ENCODE data around the gene RUNX2.

The RUNX2 gene

DNA sequence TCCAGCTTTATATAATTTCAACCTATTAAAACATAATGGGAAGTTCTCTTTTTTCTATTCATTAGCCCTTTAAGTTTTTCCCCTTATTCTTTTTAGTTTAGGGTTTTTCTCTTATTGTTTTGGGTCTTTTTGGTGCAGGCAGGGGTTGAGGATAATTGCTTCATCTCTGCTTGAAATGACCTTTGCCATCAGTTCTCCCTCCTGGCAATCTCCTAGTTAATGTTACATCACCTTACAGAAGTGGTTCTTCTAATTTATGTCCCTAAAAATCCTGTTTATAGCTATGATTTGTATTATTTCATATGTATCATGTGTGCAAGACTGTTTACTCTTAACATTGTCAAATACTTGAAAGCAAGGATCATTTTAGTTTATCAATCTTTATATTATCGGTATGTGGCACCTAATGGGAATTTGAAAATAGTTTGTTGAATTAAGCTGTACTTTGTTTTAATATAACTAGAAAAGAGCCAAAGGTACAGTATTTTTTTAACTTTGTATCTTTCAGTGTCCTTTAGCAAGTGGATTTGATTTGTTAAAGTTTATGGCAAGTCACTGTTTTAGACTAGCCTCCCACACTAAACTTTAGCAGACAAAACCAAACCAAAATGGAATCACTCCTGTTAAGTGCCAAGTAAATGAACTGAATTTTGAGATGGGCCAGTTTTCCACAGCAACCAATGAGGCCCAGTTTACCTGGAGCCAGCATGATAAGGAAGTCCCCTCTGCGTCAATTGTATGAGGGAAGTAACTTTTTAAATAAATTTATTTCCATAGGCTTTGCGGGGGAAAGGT is 26.6 kb upstream of the RUNX2 start:
- TF ChIP-seq Cebpa-rat (IDR thresholded peaks at IDR 0.05): no peak
- H3K27me3 ChIP-seq: no peaks in the 10 kb centered on the region
- no peaks in the 10 kb centered on the region for H3K4me1 ChIP-seq
- peaks cover 12% of the 10 kb centered on the region for H3K9me3 ChIP-seq
- H3K4me3 ChIP-seq: no peak overlapping the region
- no peak overlapping the region for H3K9ac ChIP-seq
- H3K36me3 ChIP-seq: no peaks in the 10 kb centered on the region
- H4K20me1 ChIP-seq: no peaks in the 10 kb centered on the region
- no peak overlapping the region for H3K4me2 ChIP-seq
- no peak overlapping the region for H3K27ac ChIP-seq

- no peak for TF ChIP-seq Cebpa-rat (IDR thresholded peaks at IDR 0.05)
- Histone ChIP-seq H3K4me3 (no peak overlapping the region), H3K27me3 (no peaks in the 10 kb centered on the region), H3K9ac (no peak overlapping the region), H3K36me3 (no peaks in the 10 kb centered on the region), H3K9me3 (peaks cover 22% of the 10 kb centered on the region), H3K27ac (no peak overlapping the region), H3K4me1 (no peaks in the 10 kb centered on the region), H3K4me2 (no peak overlapping the region), H4K20me1 (no peaks in the 10 kb centered on the region)
These were observed 25.3 kb upstream of the RUNX2 start for GRCh38 chr6:45302832-45303231.

GRCh38 chr6:45305546-45305945 is 22.6 kb upstream of the RUNX2 start:
- peaks cover 25% of the 10 kb centered on the region for H3K9me3 ChIP-seq
- H3K4me2 ChIP-seq: no peak overlapping the region
- no peak for TF ChIP-seq Cebpa-rat (IDR thresholded peaks at IDR 0.05)
- no peaks in the 10 kb centered on the region for H3K36me3 ChIP-seq
- H3K9ac ChIP-seq: no peak overlapping the region
- no peaks in the 10 kb centered on the region for H4K20me1 ChIP-seq
- no peaks in the 10 kb centered on the region for H3K27me3 ChIP-seq
- peaks cover 18% of the 10 kb centered on the region for H3K4me1 ChIP-seq
- no peak overlapping the region for H3K27ac ChIP-seq
- no peak overlapping the region for H3K4me3 ChIP-seq

- Histone ChIP-seq H3K4me1 (peaks cover 47% of the 10 kb centered on the region), H3K9me3 (peaks cover 34% of the 10 kb centered on the region), H3K27ac (peak overlapping the region; percentile 81), H3K27me3 (no peaks in the 10 kb centered on the region), H3K36me3 (no peaks in the 10 kb centered on the region), H3K4me2 (peak overlapping the region; percentile 76), H3K4me3 (peak overlapping the region; percentile 43), H3K9ac (peak overlapping the region; percentile 63; the same call in 1 of the 2 replicates), H4K20me1 (no peaks in the 10 kb centered on the region)
- TF ChIP-seq Cebpa-rat (IDR thresholded peaks at IDR 0.05): no peak
These were observed 17.9 kb upstream of the RUNX2 start for GRCh38 chr6:45310118-45310788.

GRCh38 chr6:45314146-45314545 is 14.0 kb upstream of the RUNX2 start:
- Histone ChIP-seq H3K27me3 (no peaks in the 10 kb centered on the region), H3K9ac (no peak overlapping the region), H3K9me3 (peaks cover 18% of the 10 kb centered on the region; the same call in 1 of the 2 replicates), H3K4me2 (no peak overlapping the region), H3K27ac (no peak overlapping the region), H3K4me1 (peaks cover 43% of the 10 kb centered on the region), H3K36me3 (no peaks in the 10 kb centered on the region), H4K20me1 (no peaks in the 10 kb centered on the region), H3K4me3 (no peak overlapping the region)
- no peak for TF ChIP-seq Cebpa-rat (IDR thresholded peaks at IDR 0.05)

DNA sequence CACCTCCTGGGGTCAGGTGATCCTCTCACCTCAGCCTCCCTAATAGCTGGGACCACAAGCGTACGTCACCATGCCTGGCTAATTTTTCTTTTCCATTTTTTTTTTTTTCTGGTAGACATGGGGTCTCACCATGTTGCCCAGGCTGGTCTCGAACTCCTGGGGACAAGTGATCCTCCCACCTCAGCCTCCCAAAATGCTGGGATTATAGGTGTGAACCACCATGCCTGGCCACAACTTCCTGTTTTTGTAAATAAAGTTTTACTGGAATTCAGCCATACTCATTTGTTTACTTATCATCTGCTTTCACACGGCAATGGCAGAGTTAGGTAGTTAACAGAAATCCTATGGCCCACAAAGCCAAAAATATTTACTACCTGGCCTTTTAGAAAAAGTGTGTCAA is 7.8 kb upstream of the RUNX2 start:
- H3K36me3 ChIP-seq: no peaks in the 10 kb centered on the region
- no peak for TF ChIP-seq Cebpa-rat (IDR thresholded peaks at IDR 0.05)
- H3K27me3 ChIP-seq: no peaks in the 10 kb centered on the region

GRCh38 chr6:45323656-45324224 is 4.4 kb upstream of the RUNX2 start:
- Histone ChIP-seq H3K27ac (no peak overlapping the region), H3K9ac (no peak overlapping the region), H3K27me3 (no peaks in the 10 kb centered on the region), H3K4me2 (peak overlapping the region; percentile 32), H3K36me3 (no peaks in the 10 kb centered on the region), H3K4me3 (no peak overlapping the region), H4K20me1 (no peaks in the 10 kb centered on the region), H3K4me1 (peaks cover 5% of the 10 kb centered on the region), H3K9me3 (no peaks in the 10 kb centered on the region)
- no peak for TF ChIP-seq Cebpa-rat (IDR thresholded peaks at IDR 0.05)

More for the DNA sequence above, 7.8 kb upstream of the RUNX2 start:
- Histone ChIP-seq H3K4me1 (peaks cover 5% of the 10 kb centered on the region), H3K4me2 (no peak overlapping the region), H3K27ac (no peak overlapping the region), H4K20me1 (no peaks in the 10 kb centered on the region), H3K9me3 (peaks cover 9% of the 10 kb centered on the region; the same call in 1 of the 2 replicates), H3K4me3 (no peak overlapping the region), H3K9ac (no peak overlapping the region)

DNA sequence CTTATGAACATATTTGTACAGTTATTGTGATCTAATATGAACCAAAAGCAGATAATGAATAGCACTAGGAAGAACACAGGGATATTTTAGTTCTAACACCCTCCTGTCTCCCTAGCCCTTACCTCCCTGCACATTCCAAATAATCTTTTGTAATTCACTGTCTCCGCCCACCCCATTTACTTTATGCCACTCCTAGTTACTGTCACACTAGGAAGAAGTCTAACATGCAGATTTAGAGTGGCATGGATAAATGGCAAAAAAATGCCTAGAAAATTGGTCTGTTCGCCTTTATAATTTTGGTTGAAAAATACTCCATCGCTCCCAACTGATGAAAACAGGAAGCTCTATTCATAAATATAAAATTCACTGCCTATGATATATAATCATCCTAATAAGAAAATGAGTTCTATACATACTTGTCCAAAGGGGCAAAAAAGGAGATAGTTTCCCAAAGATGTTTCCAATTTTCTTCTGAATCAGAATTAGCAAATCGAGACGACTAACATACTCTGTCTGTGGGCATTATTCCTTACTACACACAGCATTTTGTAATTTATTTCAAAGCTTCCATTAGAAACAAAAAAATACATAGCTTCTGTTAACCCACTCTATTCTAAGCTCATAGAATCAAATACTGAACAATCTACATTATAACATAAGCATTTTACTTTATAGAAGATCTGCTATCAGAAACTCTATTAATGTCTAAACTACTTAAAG is 1.3 kb upstream of the RUNX2 start:
- no peaks in the 10 kb centered on the region for H3K27me3 ChIP-seq
- no peaks in the 10 kb centered on the region for H4K20me1 ChIP-seq
- no peak overlapping the region for H3K27ac ChIP-seq
- no peak overlapping the region for H3K9ac ChIP-seq
- no peak for TF ChIP-seq Cebpa-rat (IDR thresholded peaks at IDR 0.05)
- H3K4me2 ChIP-seq: no peak overlapping the region
- H3K9me3 ChIP-seq: no peaks in the 10 kb centered on the region
- no peaks in the 10 kb centered on the region for H3K36me3 ChIP-seq
- H3K4me1 ChIP-seq: peaks cover 5% of the 10 kb centered on the region
- H3K4me3 ChIP-seq: no peak overlapping the region

DNA sequence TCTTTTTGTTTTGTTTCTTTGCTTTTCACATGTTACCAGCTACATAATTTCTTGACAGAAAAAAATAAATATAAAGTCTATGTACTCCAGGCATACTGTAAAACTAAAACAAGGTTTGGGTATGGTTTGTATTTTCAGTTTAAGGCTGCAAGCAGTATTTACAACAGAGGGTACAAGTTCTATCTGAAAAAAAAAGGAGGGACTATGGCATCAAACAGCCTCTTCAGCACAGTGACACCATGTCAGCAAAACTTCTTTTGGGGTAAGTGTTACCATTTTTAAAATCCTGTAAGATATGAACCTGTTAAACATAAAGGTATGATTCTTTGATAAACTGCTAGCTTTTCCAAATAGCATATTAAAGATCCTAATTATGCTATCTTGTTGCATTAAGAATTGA is 393 bp downstream of the RUNX2 start:
- no peaks in the 10 kb centered on the region for H3K9me3 ChIP-seq
- no peaks in the 10 kb centered on the region for H4K20me1 ChIP-seq
- no peak overlapping the region for H3K9ac ChIP-seq
- no peak overlapping the region for H3K4me2 ChIP-seq
- H3K4me1 ChIP-seq: peaks cover 5% of the 10 kb centered on the region
- TF ChIP-seq Cebpa-rat (IDR thresholded peaks at IDR 0.05): no peak
- H3K27ac ChIP-seq: no peak overlapping the region
- no peak overlapping the region for H3K4me3 ChIP-seq
- H3K36me3 ChIP-seq: no peaks in the 10 kb centered on the region
- H3K27me3 ChIP-seq: no peaks in the 10 kb centered on the region

Data from BLaER1 (cell line).